ENCODE results near the gene NDUFS2.

NDUFS2 gene

DNA sequence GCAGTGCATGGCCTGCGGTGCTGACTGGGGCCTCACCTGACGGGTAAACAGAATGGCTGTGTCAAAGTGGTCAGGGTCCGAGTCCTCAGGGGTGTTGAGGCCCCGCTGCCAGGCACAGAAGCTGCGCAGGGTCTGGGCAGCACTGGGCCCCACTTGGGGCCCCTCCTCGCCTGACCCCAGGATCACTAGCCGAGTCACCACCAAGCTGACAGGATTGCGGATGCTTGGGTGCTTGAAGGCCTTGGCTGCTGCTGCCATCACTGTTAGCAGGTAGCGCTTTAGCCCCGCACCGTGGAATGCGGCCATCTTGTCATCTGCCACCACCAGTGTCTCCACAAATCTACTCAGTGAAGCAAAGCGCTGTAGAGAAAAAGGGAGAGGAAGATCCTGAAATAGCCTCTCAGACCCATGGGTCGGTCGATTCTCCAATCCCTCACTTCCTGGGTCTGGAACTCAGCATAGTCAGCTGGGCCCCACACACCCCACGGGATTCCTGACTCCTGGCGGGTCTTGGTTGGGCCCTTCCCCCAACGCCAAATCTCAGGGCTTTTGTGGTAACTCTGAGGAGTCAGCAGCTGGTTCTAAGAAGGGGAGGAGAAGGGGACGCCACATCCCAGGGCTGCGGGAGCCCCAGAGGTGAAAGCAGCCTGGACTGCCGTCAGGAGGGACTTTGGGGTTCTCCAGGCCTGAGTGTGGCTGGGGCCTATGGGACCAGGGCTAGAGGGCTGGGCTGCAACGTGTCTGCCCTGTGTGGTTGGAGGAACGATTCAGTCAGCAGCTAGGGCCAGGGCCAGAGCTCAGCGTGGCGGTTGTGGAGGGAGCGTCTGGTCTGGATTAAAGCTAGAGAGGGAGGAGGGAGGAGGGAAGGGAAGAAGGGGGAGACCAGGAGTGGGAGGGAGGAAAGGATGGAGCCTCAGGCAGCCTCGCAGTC, 5.4 kb upstream of the NDUFS2 start:
- TF ChIP-seq SIN3A (IDR thresholded peaks at IDR 0.05; ENCODE audit: borderline replicate concordance, insufficient read depth, low read length) = no peak
- TF ChIP-seq, protein P1, sequence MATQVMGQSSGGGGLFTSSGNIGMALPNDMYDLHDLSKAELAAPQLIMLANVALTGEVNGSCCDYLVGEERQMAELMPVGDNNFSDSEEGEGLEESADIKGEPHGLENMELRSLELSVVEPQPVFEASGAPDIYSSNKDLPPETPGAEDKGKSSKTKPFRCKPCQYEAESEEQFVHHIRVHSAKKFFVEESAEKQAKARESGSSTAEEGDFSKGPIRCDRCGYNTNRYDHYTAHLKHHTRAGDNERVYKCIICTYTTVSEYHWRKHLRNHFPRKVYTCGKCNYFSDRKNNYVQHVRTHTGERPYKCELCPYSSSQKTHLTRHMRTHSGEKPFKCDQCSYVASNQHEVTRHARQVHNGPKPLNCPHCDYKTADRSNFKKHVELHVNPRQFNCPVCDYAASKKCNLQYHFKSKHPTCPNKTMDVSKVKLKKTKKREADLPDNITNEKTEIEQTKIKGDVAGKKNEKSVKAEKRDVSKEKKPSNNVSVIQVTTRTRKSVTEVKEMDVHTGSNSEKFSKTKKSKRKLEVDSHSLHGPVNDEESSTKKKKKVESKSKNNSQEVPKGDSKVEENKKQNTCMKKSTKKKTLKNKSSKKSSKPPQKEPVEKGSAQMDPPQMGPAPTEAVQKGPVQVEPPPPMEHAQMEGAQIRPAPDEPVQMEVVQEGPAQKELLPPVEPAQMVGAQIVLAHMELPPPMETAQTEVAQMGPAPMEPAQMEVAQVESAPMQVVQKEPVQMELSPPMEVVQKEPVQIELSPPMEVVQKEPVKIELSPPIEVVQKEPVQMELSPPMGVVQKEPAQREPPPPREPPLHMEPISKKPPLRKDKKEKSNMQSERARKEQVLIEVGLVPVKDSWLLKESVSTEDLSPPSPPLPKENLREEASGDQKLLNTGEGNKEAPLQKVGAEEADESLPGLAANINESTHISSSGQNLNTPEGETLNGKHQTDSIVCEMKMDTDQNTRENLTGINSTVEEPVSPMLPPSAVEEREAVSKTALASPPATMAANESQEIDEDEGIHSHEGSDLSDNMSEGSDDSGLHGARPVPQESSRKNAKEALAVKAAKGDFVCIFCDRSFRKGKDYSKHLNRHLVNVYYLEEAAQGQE (IDR thresholded peaks at IDR 0.05; ENCODE audit: insufficient read depth in 1 of 2, low read depth in 2 of 2, low read length in 2 of 2) = no peak
- no peak for TF ChIP-seq FOXP2 (optimal IDR thresholded peaks at IDR 0.05; ENCODE audit: borderline replicate concordance, extremely low read depth, extremely low read length, insufficient read depth)
- TF ChIP-seq TAF1 (IDR thresholded peaks at IDR 0.05; ENCODE audit: borderline replicate concordance, insufficient read depth, low read length) = no peak
- TF ChIP-seq POLR2AphosphoS5 (IDR thresholded peaks at IDR 0.05; ENCODE audit: low read depth, low read length) = no peak; the same call in 1 of the 2 replicates

DNA sequence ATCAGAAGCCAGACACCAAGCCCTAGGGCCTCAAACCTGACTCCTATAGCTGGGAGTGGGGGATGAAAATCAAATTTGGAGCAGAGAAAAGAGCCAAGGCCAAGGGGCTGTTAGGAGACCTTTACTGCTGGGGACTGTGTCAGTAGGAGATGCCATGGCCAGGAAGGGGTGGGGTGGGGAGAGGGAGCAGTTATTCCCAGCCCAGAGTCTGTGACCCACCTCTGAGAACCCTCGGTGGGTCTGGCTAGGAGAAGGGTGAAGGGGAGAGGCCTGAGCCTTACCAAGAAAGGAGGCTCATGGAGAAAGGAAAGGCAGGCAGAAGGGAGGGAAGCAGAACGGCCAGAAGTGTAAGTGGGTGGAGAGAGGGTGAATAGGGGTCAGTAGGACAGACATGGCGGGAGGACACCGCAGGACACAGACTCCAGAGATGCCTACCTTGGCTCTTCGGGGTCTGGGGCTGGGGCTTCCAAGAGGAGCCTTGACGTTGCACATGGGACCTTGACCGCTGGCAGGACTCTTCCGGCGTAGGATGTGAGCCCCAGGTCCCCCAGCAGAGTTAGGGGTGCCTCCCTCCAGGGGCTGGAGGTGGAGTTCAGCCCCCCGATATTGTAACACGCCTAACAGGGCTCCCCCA, 4.5 kb upstream of the NDUFS2 start:
- TF ChIP-seq FOXP2 (optimal IDR thresholded peaks at IDR 0.05; ENCODE audit: borderline replicate concordance, extremely low read depth, extremely low read length, insufficient read depth) = no peak
- no peak for TF ChIP-seq POLR2AphosphoS5 (IDR thresholded peaks at IDR 0.05; ENCODE audit: low read depth, low read length)
- TF ChIP-seq TAF1 (IDR thresholded peaks at IDR 0.05; ENCODE audit: borderline replicate concordance, insufficient read depth, low read length) = no peak
- no peak for TF ChIP-seq SIN3A (IDR thresholded peaks at IDR 0.05; ENCODE audit: borderline replicate concordance, insufficient read depth, low read length)
- TF ChIP-seq, protein P1 (IDR thresholded peaks at IDR 0.05; ENCODE audit: insufficient read depth in 1 of 2, low read depth in 2 of 2, low read length in 2 of 2) = no peak

GRCh38 chr1:161198194-161198896, 3.8 kb upstream of the NDUFS2 start:
- TF ChIP-seq TAF1 (IDR thresholded peaks at IDR 0.05; ENCODE audit: borderline replicate concordance, insufficient read depth, low read length) (peak; percentile 40; the same call in 1 of the 2 replicates), SIN3A (IDR thresholded peaks at IDR 0.05; ENCODE audit: borderline replicate concordance, insufficient read depth, low read length) (no peak), POLR2AphosphoS5 (IDR thresholded peaks at IDR 0.05; ENCODE audit: low read depth, low read length) (peak; percentile 77), FOXP2 (optimal IDR thresholded peaks at IDR 0.05; ENCODE audit: borderline replicate concordance, extremely low read depth, extremely low read length, insufficient read depth) (no peak)
- TF ChIP-seq, protein P1 (IDR thresholded peaks at IDR 0.05; ENCODE audit: insufficient read depth in 1 of 2, low read depth in 2 of 2, low read length in 2 of 2) = peak in 1 of 2 experiments; percentile 55; a peak in 1 of 4 replicates

- TF ChIP-seq, protein P1 (IDR thresholded peaks at IDR 0.05; ENCODE audit: insufficient read depth in 1 of 2, low read depth in 2 of 2, low read length in 2 of 2) = no peak
- TF ChIP-seq FOXP2 (optimal IDR thresholded peaks at IDR 0.05; ENCODE audit: borderline replicate concordance, extremely low read depth, extremely low read length, insufficient read depth) = no peak
- 0 out of 2 replicates have a peak, but pooled peaks have one; percentile 10 for TF ChIP-seq TAF1 (IDR thresholded peaks at IDR 0.05; ENCODE audit: borderline replicate concordance, insufficient read depth, low read length)
- TF ChIP-seq POLR2AphosphoS5 (IDR thresholded peaks at IDR 0.05; ENCODE audit: low read depth, low read length) = peak; percentile 86; the same call in 1 of the 2 replicates
- no peak for TF ChIP-seq SIN3A (IDR thresholded peaks at IDR 0.05; ENCODE audit: borderline replicate concordance, insufficient read depth, low read length)
Observed at GRCh38 chr1:161198897-161199431, 3.2 kb upstream of the NDUFS2 start, which contains the start of gene ADAMTS4. ADAMTS4 (minus strand) TSS chr1:161199054; CDS start chr1:161198627, 427 bp downstream.

All from PFSK-1 (cell line).